GM10248 (cell line): Measurements from ENCODE around the gene C10orf67.

ENCODE experiments used
- CTCF ChIA-PET: fragments of 300-600 bp; sonication (Branson Sonifier 250); formaldehyde crosslinking; extraction: SDS; loops from one replicate; lab custom pipeline; 2021; ENCODE audit warnings: antibody characterized with exemption; lab: Yijun Ruan, JAX
- POLR2A ChIA-PET: fragments of 350-650 bp; sonication (Branson Sonifier 250); formaldehyde crosslinking; extraction: SDS; loops from one replicate; lab custom pipeline; 2020; ENCODE audit warnings: antibody characterized with exemption; lab: Yijun Ruan, JAX
- DNase-seq: peaks from one replicate; pipeline ENCODE4 v3.0.0; 2012; ENCODE audit errors: extremely low spot score
- CTCF ChIP-seq: IDR thresholded peaks from 2 replicates; pipeline ENCODE4 v1.5.1; 2012; ENCODE audit warnings: mild to moderate bottlenecking, low read depth; ENCODE audit errors: extremely low read depth, missing control alignments, control extremely low read depth

Gene C10orf67

GRCh38 chr10:23362879-23363792 lies 18.5 kb upstream of the C10orf67 start:
- ChIA-PET CTCF (interaction anchor here (1.0 to 1.7 kb wide), 2 partner anchors 14 to 28 kb away, joined by 4 read pairs; no protein-coding TSS in a partner anchor), POLR2A (no interaction called here)
- peak; percentile 40 for DNase-seq
- no peak for TF ChIP-seq CTCF

GRCh38 chr10:23362069-23362830 lies 17.7 kb upstream of the C10orf67 start:
- TF ChIP-seq CTCF: no peak
- no peak for DNase-seq
- POLR2A ChIA-PET: no interaction called here
- CTCF ChIA-PET: interaction anchor here (1.0 kb wide), 1 partner anchor 15 kb away, joined by 4 read pairs; no protein-coding TSS in a partner anchor

GRCh38 chr10:23361665-23362064 lies 17.1 kb upstream of the C10orf67 start:
- POLR2A ChIA-PET: no interaction called here

GRCh38 chr10:23359692-23360380 lies 15.2 kb upstream of the C10orf67 start:
- ChIA-PET CTCF (interaction anchor here (0.8 to 1.2 kb wide), 2 partner anchors 12 to 14 kb away, joined by 3 read pairs; no protein-coding TSS in a partner anchor), POLR2A (no interaction called here)
- no peak for DNase-seq
- no peak for TF ChIP-seq CTCF

More at GRCh38 chr10:23361665-23362064, 17.1 kb upstream of the C10orf67 start:
- no peak for TF ChIP-seq CTCF
- CTCF ChIA-PET: no interaction called here
- DNase-seq: no peak

- ChIA-PET CTCF (no interaction called here), POLR2A (no interaction called here)
- DNase-seq: no peak
- TF ChIP-seq CTCF: no peak
Observed at GRCh38 chr10:23358357-23358756, 13.8 kb upstream of the C10orf67 start.
